HK-2 (cell line): ENCODE data around the gene RNF144A.

Experiments
- DNase-seq: peaks from one replicate; pipeline ENCODE4 v3.0.0-alpha.2; 2018; ENCODE audit not compliant: unreplicated experiment

RNF144A gene

GRCh38 chr2:7083580-7084509, 166.6 kb downstream of the RNF144A start:
- no peak for DNase-seq

- DNase-seq: no peak
Measured at GRCh38 chr2:7084601-7085000, 167.4 kb downstream of the RNF144A start.

GRCh38 chr2:7089284-7089683, 172.1 kb downstream of the RNF144A start:
- DNase-seq: no peak

- no peak for DNase-seq
Measured at GRCh38 chr2:7089898-7090510, 172.8 kb downstream of the RNF144A start.

- no peak for DNase-seq
Measured at GRCh38 chr2:7093376-7093775, 176.2 kb downstream of the RNF144A start.
